Measurements from ENCODE around the gene LHPP.
A peak's percentile ranks its signal among the peaks of the same experiment; 100 is the strongest.
"Not testable (repeated sequence)": the region's sequence is repeated elsewhere in the genome, so short reads cannot be mapped to it uniquely, and the experiment has no call there.

The LHPP gene

DNA sequence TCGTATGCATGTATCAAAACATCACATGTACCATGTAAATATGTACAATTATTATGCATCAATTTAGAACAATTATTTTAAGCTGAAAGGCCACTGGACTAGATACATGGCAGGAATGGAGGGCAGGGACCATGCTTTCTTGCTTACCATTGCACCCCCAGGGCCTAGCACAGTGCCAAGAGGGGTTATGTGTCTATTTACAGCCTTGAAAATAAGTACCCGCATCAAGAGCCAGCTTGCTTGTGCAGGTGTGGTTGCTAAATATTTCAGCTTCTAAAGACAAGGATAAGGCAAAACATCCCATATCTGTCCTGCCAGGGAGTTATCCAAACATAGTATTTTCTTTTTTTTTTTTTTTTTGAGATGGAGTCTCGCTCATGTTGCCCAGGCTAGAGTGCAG is 28.2 kb upstream of the LHPP start:
- ChIA-PET POLR2A (interaction anchor here (0.9 to 1.8 kb wide), 2 partner anchors 14 to 29 kb away, joined by 3 to 13 read pairs; partner anchors contain the start of gene OAT), CTCF (interaction anchor here (0.6 to 0.7 kb wide), 2 partner anchors 82 to 224 kb away, joined by 3 to 5 read pairs; no protein-coding TSS in a partner anchor)

GRCh38 chr10:124435683-124436082 is 25.9 kb upstream of the LHPP start:
- H3K4me3 ChIP-seq (ENCODE audit: low read depth, low read length); H3K27ac ChIP-seq (ENCODE audit: extremely low read depth, low read depth, low read length); H3K4me1 ChIP-seq (ENCODE audit: control insufficient read depth, insufficient read depth, low read length); H3K36me3 ChIP-seq (ENCODE audit: control insufficient read depth in 2 of 2, insufficient read depth in 1 of 2, low read length in 2 of 2); H3K9me3 ChIP-seq (ENCODE audit: control insufficient read depth, insufficient read depth, low read depth, low read length): not testable (repeated sequence)
- ChIA-PET POLR2A (interaction anchor here (0.6 to 1.9 kb wide), 2 partner anchors 17 to 366 kb away, joined by 4 to 7 read pairs; partner anchors contain the start of gene ABRAXAS2), CTCF (interaction anchor here (0.6 kb wide), 1 partner anchor 571 kb away, joined by 3 read pairs; no protein-coding TSS in a partner anchor)
- TF ChIP-seq ZNF121 (tag by site-specific recombination; IDR thresholded peaks at IDR 0.05) = 0 out of 2 replicates have a peak, but pooled peaks have one; percentile 53

More for the DNA sequence above, 28.2 kb upstream of the LHPP start:
- Histone ChIP-seq H3K4me3 (ENCODE audit: low read depth, low read length) (no peak overlapping the region), H3K4me1 (ENCODE audit: control insufficient read depth, insufficient read depth, low read length) (no peaks in the 10 kb centered on the region), H3K36me3 (ENCODE audit: control insufficient read depth in 2 of 2, insufficient read depth in 1 of 2, low read length in 2 of 2) (no peaks in the 10 kb centered on the region), H3K9me3 (ENCODE audit: control insufficient read depth, insufficient read depth, low read depth, low read length) (no peaks in the 10 kb centered on the region), H3K27ac (ENCODE audit: extremely low read depth, low read depth, low read length) (no peak overlapping the region)
- no peak for TF ChIP-seq ZBTB49 (tag by site-specific recombination; IDR thresholded peaks at IDR 0.05; ENCODE audit: low read depth)
- no peak for TF ChIP-seq ZNF311 (tag by site-specific recombination; IDR thresholded peaks at IDR 0.05; ENCODE audit: borderline replicate concordance)
- TF ChIP-seq ZNF513 (tag by site-specific recombination; IDR thresholded peaks at IDR 0.05) = no peak
- TF ChIP-seq ZNF654 (tag by site-specific recombination; IDR thresholded peaks at IDR 0.05; ENCODE audit: low read depth) = no peak
- no peak for TF ChIP-seq ZNF121 (tag by site-specific recombination; IDR thresholded peaks at IDR 0.05)
- TF ChIP-seq ZNF830 (tag by site-specific recombination; IDR thresholded peaks at IDR 0.05; ENCODE audit: low read depth) = no peak
- no peak for TF ChIP-seq ZNF114 (tag by site-specific recombination; IDR thresholded peaks at IDR 0.05)
- no peak for TF ChIP-seq ZNF549 (tag by site-specific recombination; IDR thresholded peaks at IDR 0.05)
- no peak for TF ChIP-seq ZFHX2 (tag by site-specific recombination; conservative IDR thresholded peaks at IDR 0.05)
- TF ChIP-seq, protein P1, sequence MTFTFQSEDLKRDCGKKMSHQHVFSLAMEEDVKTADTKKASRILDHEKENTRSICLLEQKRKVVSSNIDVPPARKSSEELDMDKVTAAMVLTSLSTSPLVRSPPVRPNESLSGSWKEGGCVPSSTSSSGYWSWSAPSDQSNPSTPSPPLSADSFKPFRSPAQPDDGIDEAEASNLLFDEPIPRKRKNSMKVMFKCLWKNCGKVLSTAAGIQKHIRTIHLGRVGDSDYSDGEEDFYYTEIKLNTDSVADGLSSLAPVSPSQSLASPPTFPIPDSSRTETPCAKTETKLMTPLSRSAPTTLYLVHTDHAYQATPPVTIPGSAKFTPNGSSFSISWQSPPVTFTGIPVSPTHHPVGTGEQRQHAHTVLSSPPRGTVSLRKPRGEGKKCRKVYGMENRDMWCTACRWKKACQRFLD (tag by site-specific recombination; IDR thresholded peaks at IDR 0.05) = no peak
- TF ChIP-seq REPIN1 (tag by site-specific recombination; IDR thresholded peaks at IDR 0.05; ENCODE audit: low read depth) = no peak
- TF ChIP-seq ZNF777 (tag by site-specific recombination; IDR thresholded peaks at IDR 0.05; ENCODE audit: borderline replicate concordance) = no peak

GRCh38 chr10:124436191-124436638 is 25.4 kb upstream of the LHPP start:
- ChIA-PET POLR2A (interaction anchor here (0.6 kb wide), 1 partner anchor 366 kb away, joined by 4 read pairs; the partner anchor contains the start of gene ABRAXAS2), CTCF (interaction anchor here (0.6 kb wide), 1 partner anchor 47 kb away, joined by 3 read pairs; no protein-coding TSS in a partner anchor)
- TF ChIP-seq PRDM10 (tag by site-specific recombination; IDR thresholded peaks at IDR 0.05) = no peak
- TF ChIP-seq FEZF1 (tag by site-specific recombination; IDR thresholded peaks at IDR 0.05) = peak; percentile 39; the same call in 1 of the 2 replicates
- Histone ChIP-seq H3K4me1 (ENCODE audit: control insufficient read depth, insufficient read depth, low read length) (no peaks in the 10 kb centered on the region), H3K4me3 (ENCODE audit: low read depth, low read length) (no peak overlapping the region), H3K27ac (ENCODE audit: extremely low read depth, low read depth, low read length) (no peak overlapping the region), H3K36me3 (ENCODE audit: control insufficient read depth in 2 of 2, insufficient read depth in 1 of 2, low read length in 2 of 2) (no peaks in the 10 kb centered on the region), H3K9me3 (ENCODE audit: control insufficient read depth, insufficient read depth, low read depth, low read length) (no peaks in the 10 kb centered on the region)
